22Rv1 (cell line): Measurements from ENCODE around the gene SEC14L1.
A peak's percentile ranks its signal among the peaks of the same experiment; 100 is the strongest.
"Not testable (repeated sequence)": the region's sequence is repeated elsewhere in the genome, so short reads cannot be mapped to it uniquely, and the experiment has no call there.

Experiments used
- H3K27ac ChIP-seq: fragments of 450-650 bp; 2 replicates; pipeline ENCODE4 v1.5.1; 2017
- ZFX ChIP-seq: fragments of 450-650 bp; IDR thresholded peaks from 2 replicates; pipeline ENCODE4 v1.6.1; 2017; ENCODE audit warnings: antibody characterized with exemption, borderline replicate concordance
- TF ChIP-seq, protein P1 (sequence below): fragments of 450-650 bp; IDR thresholded peaks from 2 replicates; pipeline ENCODE4 v1.5.1; 2017; ENCODE audit warnings: mild to moderate bottlenecking

Gene SEC14L1

DNA sequence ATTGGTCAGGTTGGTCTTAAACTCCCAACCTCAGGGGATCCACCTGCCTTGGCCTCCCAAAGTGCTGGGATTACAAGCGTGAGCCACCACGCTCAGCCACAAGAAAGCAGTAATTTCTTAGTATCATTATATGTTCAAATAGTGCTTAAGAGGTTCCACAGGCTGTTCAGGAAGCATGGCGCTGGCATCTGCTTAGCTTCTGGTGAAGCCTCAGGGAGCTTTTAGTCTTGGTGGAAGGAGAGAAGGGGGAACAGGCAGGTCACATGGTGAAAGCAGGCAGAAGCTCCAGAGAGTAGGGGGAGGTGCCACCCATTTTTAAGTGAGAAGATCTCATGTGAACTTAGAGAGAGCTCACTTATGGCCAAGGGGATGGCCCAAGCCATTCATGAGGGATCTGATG, 3.7 kb upstream of the SEC14L1 start:
- TF ChIP-seq, protein P1, sequence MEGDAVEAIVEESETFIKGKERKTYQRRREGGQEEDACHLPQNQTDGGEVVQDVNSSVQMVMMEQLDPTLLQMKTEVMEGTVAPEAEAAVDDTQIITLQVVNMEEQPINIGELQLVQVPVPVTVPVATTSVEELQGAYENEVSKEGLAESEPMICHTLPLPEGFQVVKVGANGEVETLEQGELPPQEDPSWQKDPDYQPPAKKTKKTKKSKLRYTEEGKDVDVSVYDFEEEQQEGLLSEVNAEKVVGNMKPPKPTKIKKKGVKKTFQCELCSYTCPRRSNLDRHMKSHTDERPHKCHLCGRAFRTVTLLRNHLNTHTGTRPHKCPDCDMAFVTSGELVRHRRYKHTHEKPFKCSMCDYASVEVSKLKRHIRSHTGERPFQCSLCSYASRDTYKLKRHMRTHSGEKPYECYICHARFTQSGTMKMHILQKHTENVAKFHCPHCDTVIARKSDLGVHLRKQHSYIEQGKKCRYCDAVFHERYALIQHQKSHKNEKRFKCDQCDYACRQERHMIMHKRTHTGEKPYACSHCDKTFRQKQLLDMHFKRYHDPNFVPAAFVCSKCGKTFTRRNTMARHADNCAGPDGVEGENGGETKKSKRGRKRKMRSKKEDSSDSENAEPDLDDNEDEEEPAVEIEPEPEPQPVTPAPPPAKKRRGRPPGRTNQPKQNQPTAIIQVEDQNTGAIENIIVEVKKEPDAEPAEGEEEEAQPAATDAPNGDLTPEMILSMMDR: no peak
- no peak for TF ChIP-seq ZFX
- no peak overlapping the region for H3K27ac ChIP-seq

DNA sequence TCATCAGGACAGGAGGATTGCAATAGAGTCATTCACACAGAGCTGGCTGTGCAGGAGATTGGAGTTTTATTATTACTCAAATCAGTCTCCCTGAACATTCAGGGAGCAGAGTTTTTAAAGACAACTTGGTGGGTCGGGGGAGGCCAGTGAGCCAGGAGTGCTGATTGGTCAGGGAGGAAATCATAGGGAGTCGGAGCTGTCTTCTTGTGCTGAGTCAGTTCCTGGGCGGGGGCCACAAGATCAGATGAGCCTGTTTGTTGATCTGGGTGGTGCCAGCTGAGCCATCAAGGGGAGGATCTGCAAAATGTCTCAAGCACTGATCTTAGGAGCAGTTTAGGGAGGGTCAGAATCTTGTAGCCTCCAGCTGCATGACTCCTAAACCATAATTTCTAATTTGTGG, 2.9 kb upstream of the SEC14L1 start:
- not testable (repeated sequence) for H3K27ac ChIP-seq

DNA sequence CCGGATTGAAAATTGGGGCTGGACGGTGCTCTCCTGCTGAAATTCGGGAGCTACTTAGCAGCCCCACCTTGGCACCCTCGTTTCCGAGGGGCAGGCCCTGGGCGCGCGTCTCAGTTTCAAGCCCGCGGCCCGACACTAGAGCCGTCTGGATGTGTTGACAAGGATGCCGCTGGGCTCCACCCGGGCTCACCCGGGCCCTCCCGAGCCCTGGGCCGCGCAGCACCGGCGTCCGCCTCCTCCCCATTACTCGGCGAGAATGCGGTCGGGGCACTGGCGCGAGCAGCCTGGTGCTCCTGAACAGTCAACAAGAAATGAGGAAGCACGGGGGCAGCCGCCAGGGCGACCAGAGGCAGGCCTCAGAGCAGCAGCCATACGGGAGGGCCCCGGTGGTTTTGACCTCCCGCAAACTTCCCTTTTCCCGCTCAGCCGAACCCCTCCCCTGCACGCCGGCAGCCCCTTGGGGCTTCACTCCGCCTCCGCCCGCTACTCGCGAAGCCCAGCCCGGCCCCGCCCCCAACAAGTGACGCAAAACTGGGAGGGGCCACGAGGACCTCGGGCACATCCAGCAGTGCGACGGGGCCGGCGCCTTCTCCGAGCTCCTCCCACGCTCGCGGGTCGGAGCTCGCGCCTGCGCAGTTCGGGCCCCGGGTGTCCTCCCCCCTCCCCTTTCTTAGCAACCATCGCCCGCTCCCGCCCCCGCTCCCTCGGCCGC, 447 bp upstream of the SEC14L1 start:
- TF ChIP-seq ZFX: no peak
- TF ChIP-seq, protein P1: no peak
- H3K27ac ChIP-seq: peak overlapping the region; percentile 69

DNA sequence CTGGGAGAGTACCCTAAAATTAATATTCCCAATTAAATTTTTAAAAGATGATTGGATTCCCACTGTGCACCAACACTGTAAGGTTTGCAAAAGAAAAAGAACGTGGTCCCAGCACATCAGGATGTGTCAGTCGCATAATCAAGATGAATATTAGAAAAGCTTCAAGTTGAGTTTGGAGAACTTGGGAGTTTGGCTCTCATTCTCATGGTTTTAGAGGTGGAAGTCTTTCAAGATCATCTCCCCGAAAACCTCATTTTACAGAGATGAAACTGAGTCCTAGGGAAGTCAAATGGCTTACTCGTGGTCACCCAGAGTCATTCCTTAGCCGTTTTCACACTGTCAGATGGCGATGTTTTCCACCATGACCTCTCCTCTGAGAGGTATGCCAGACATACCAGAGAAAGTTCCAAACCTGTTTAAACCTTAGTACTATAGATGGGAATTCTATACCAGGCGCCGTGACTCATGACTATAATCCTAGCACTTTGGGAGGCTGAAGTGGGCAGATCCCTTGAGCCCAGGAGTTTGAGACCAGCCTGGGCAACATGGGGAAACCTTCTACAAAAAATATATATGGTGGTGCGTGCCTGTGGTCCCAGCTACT, 1.2 kb downstream of the SEC14L1 start:
- TF ChIP-seq, protein P1: no peak
- no peak for TF ChIP-seq ZFX
- H3K27ac ChIP-seq: no peak overlapping the region

DNA sequence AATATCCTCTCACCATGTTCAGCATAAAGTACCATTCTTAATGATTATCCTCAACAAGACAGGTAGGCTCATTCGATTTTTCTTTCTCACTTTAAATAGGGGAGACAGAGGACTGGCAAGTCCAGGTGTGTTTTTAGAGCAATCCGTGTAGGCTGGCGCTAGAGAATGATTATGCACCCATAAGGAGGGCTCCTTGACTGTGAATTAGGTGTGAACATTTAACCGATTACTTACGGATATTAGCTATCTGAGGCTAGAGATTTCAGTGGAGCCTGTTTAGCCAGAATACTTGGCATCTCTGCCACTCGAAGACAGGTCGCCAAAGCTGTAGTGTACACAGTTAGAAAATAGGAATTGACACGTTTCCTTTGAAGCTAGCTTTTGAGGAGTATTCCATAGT, 1.9 kb downstream of the SEC14L1 start:
- TF ChIP-seq ZFX: no peak
- TF ChIP-seq, protein P1: no peak
- H3K27ac ChIP-seq: no peak overlapping the region

DNA sequence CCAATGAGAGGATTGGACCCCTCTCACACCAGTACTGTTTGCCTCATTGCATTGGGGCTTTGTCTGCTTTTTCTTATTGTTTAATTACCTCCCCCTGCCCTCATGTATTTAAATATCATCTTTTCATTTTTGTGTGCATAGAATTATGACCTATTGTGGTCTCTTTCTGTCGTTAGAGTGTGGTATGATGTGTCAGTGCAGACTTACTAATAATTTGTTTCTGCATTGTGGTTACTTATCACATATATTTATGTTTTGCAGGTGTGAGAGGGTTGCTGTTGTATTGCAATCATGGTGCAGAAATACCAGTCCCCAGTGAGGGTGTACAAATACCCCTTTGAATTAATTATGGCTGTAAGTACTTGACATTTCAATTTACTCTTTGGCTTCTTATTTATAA, 2.5 kb downstream of the SEC14L1 start:
- no peak for TF ChIP-seq ZFX
- TF ChIP-seq, protein P1: no peak
- H3K27ac ChIP-seq: no peak overlapping the region

DNA sequence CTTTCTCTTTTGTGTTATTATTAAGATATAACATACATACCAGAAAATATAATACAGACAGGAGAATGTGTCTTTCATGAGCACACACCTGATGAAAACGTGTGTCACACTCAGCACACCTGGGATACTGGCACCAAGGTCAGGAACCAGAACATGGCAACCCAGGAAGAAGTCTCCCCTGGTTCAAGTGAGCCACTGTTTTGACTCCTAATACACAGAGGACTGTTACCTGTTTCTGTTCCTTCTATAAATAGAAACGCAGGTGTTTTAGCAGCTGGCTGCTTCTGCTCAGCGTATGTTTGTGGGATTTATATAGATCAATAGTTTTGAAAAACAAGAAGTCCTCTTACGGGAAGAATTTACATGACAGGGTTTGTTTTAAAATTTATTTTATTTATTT, 3.5 kb downstream of the SEC14L1 start:
- TF ChIP-seq, protein P1: no peak
- no peak for TF ChIP-seq ZFX
- no peak overlapping the region for H3K27ac ChIP-seq
